Upper lobe of left lung (tissue), 6 donors: Measurements from ENCODE around the gene ISY1. TPM values are rescaled to one million over a fixed set of nuclear protein-coding genes. Genes with fewer than 3 reads are reported as not detected.

Experiments used
- ATAC-seq, 2 donors: fragments of 200-7000 bp; cut with Tn5 transposase; one replicate each; pipeline ENCODE4 v1.9.1; 2022; ENCODE audit warnings: mild to moderate bottlenecking in 2 of 2, moderate library complexity in 2 of 2; ENCODE audit not compliant: low FRiP score in 2 of 2
- DNase-seq, 2 donors: peaks; one replicate each; pipeline ENCODE4 v3.0.0-alpha.2; 2019 to 2020
- H3K27ac ChIP-seq, 4 donors: fragments of 200-600 bp; sonication (generic); one replicate each; pipeline ENCODE4 v1.5.1; 2016 to 2019
- H3K27me3 ChIP-seq, 4 donors: fragments of 200-600 bp; sonication (generic); one replicate each; pipeline ENCODE4 v1.5.1; 2017 to 2019
- H3K36me3 ChIP-seq, 4 donors: fragments of 200-600 bp; sonication (generic); one replicate each; pipeline ENCODE4 v1.5.1; 2016 to 2019
- H3K4me1 ChIP-seq, 4 donors: fragments of 200-600 bp; sonication (generic); one replicate each; pipeline ENCODE4 v1.5.1; 2018 to 2019
- H3K4me3 ChIP-seq, 4 donors: fragments of 200-600 bp; sonication (generic); one replicate each; pipeline ENCODE4 v1.5.1; 2017 to 2019; ENCODE audit warnings: mild to moderate bottlenecking in 2 of 4, moderate library complexity in 1 of 4
- H3K9me3 ChIP-seq, 4 donors: fragments of 200-600 bp; sonication (generic); one replicate each; pipeline ENCODE4 v1.5.1; 2018 to 2019
- CTCF ChIP-seq, 6 experiments: fragments of 450-650 bp in 4 of 6; fragments of 200-600 bp in 2 of 6; sonication (generic) in 2 of 6; IDR thresholded peaks; one replicate each; pipeline ENCODE4 v1.5.1; 2016 to 2019; ENCODE audit warnings: antibody characterized with exemption in 6 of 6
- EP300 ChIP-seq, 4 donors: sonication (generic); formaldehyde crosslinking; IDR thresholded peaks; one replicate each; pipeline ENCODE4 v1.5.1; 2017; ENCODE audit warnings: antibody characterized with exemption in 4 of 4, control low read depth in 2 of 4
- POLR2A ChIP-seq, 4 donors: fragments of 450-650 bp; IDR thresholded peaks; one replicate each; pipeline ENCODE4 v1.5.1; 2016 to 2017; ENCODE audit warnings: antibody characterized with exemption in 4 of 4, mild to moderate bottlenecking in 2 of 4
- POLR2AphosphoS5 ChIP-seq, 2 donors: sonication (generic); formaldehyde crosslinking; IDR thresholded peaks; one replicate each; pipeline ENCODE4 v1.5.1; 2017; ENCODE audit warnings: antibody characterized with exemption in 2 of 2
- WGBS, 2 donors: methylation state at CpG; one replicate each; pipeline ENCODE4 v1.1.5; 2017 to 2018; 5-methylcytosine and 5-hydroxymethylcytosine counted together
- total RNA-seq, 6 donors: library from RNA; depleted of rRNA in 4 of 6; stranded (reverse); fragments of >200 nt in 4 of 6; gene quantifications; one replicate each; pipeline versions ENCODE4 v1.1.0 to v1.2.1, GENCODE V29; 2016 to 2021
- donor health status: DM: no; HTN: no; CAD: no; lungs with moderate emphysema.
- donor health status: DM: no; HTN: yes; CAD: no; lungs with severe emphysema.

ISY1 gene
- total RNA-seq, 6 donors from 2014 or later = 14.2 to 34.8 (median 19.6) TPM

DNA sequence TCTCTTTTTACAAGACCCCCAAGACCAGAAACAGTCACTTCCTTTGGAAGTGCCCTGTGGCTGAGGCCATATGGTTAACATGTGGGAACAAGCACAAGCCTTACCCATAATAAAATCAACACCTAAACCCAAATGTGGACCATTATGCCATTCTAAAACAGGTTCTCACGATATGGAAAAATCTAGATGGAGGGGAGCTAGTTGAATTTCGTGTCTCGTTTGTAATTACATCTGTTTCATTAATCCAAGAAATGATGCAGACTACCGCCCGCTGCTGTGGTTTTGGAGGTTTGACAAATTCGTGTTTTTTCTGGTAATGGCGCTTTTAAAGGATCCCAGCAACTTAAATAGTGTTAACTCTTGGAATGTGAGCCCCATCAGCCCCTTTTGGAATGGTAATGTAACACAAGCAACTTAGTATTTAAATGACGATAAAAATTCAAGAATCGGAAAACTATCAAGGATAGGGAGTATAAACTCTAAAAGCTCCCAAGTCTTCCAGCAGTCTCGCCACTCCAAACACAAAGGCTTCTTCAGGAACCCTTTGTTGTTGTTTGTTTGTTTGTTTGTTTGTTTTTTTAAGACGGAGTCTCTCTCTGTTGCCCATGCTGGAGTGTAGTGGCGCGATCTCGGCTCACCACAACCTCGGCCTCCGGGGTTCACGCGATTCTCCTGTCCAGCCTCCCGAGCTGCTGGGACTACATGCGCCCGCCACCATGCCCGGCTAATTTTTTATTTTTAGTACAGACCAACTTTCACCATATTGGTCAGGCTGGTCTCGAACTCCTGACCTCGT lies 21.7 kb upstream of the ISY1 start:
- TF ChIP-seq POLR2AphosphoS5 (IDR thresholded peaks at IDR 0.05) (no peak), EP300 (IDR thresholded peaks at IDR 0.05) (no peak), POLR2A (IDR thresholded peaks at IDR 0.05) (no peak), CTCF (IDR thresholded peaks at IDR 0.05) (no peak)
- Histone ChIP-seq H3K4me1 (peaks cover 50 to 65% (median 58%) of the 10 kb centered on the region in 4 donors), H3K27ac (peak overlapping the region; percentile 98 to 100 (median 100)), H3K36me3 (peaks cover 0 to 20% (median 10%) of the 10 kb centered on the region in 4 donors), H3K9me3 (no peaks in the 10 kb centered on the region), H3K27me3 (no peaks in the 10 kb centered on the region), H3K4me3 (peak overlapping the region; percentile 39 to 99 (median 84))
- WGBS, 2 donors = 0 to 2% methylated on average over 24 of the region's 24 CpGs
- DNase-seq = no peak
- ATAC-seq = peak in 1 of 2 donors; percentile 2

GRCh38 chr3:129181819-129182218 lies 21.0 kb upstream of the ISY1 start:
- no peak for DNase-seq
- Histone ChIP-seq H3K4me3 (peak overlapping the region in 3 of 4 donors; percentile 75 to 99 (median 94)), H3K9me3 (no peaks in the 10 kb centered on the region), H3K4me1 (peaks cover 58 to 72% (median 65%) of the 10 kb centered on the region in 4 donors), H3K36me3 (peaks cover 3 to 25% (median 10%) of the 10 kb centered on the region in 4 donors), H3K27me3 (no peaks in the 10 kb centered on the region), H3K27ac (peak overlapping the region; percentile 98 to 100 (median 100))
- WGBS, 2 donors = 15 to 17% methylated on average over 3 of the region's 3 CpGs
- TF ChIP-seq EP300 (IDR thresholded peaks at IDR 0.05) (no peak), CTCF (IDR thresholded peaks at IDR 0.05) (no peak), POLR2A (IDR thresholded peaks at IDR 0.05) (no peak), POLR2AphosphoS5 (IDR thresholded peaks at IDR 0.05) (no peak)
- ATAC-seq = no peak

DNA sequence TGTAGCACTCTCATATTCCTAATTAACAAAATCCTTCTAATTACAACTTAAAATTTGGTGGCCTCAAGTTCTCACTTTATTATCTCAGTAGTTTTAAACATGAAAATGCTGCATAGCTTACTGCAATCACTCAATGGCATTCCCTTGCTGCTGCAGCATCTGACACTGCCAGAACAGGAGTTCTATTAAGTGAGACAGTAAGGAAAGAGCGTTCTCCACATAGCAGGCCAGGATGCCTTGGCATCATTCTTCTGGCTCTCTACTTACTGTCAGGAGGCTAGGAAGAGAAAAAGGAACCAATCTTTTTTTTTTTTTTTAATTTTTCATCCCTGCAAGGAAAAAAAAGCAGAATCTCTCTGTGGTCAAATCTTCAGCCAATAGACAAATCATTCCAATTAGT lies 19.6 kb upstream of the ISY1 start:
- no peak for ATAC-seq
- no peak for TF ChIP-seq CTCF (IDR thresholded peaks at IDR 0.05)
- TF ChIP-seq EP300 (IDR thresholded peaks at IDR 0.05) = no peak
- TF ChIP-seq POLR2A (IDR thresholded peaks at IDR 0.05) = no peak
- no peak for TF ChIP-seq POLR2AphosphoS5 (IDR thresholded peaks at IDR 0.05)
- Histone ChIP-seq H3K9me3 (no peaks in the 10 kb centered on the region), H3K4me1 (peaks cover 67 to 81% (median 73%) of the 10 kb centered on the region in 4 donors), H3K27me3 (no peaks in the 10 kb centered on the region), H3K27ac (peak overlapping the region; percentile 35 to 73 (median 68)), H3K36me3 (peaks cover 3 to 32% (median 10%) of the 10 kb centered on the region in 4 donors), H3K4me3 (peak overlapping the region in 3 of 4 donors; percentile 8 to 99 (median 75))
- WGBS, 2 donors = 42 to 43% methylated on average over 1 of the region's 1 CpG
- no peak for DNase-seq

GRCh38 chr3:129176051-129176450 lies 15.2 kb upstream of the ISY1 start:
- no peak for DNase-seq
- Histone ChIP-seq H3K9me3 (no peaks in the 10 kb centered on the region), H3K27me3 (no peaks in the 10 kb centered on the region), H3K27ac (no peak overlapping the region), H3K36me3 (peaks cover 8 to 44% (median 16%) of the 10 kb centered on the region in 4 donors), H3K4me1 (peaks cover 73 to 97% (median 82%) of the 10 kb centered on the region in 4 donors), H3K4me3 (no peak overlapping the region)
- TF ChIP-seq EP300 (IDR thresholded peaks at IDR 0.05) (no peak), POLR2A (IDR thresholded peaks at IDR 0.05) (no peak), CTCF (IDR thresholded peaks at IDR 0.05) (no peak), POLR2AphosphoS5 (IDR thresholded peaks at IDR 0.05) (no peak)
- ATAC-seq = no peak
- 62 to 69% methylated on average over 1 of the region's 1 CpG for WGBS, 2 donors
